ENCODE measurements around the gene SCGB1A1.

Gene SCGB1A1

DNA sequence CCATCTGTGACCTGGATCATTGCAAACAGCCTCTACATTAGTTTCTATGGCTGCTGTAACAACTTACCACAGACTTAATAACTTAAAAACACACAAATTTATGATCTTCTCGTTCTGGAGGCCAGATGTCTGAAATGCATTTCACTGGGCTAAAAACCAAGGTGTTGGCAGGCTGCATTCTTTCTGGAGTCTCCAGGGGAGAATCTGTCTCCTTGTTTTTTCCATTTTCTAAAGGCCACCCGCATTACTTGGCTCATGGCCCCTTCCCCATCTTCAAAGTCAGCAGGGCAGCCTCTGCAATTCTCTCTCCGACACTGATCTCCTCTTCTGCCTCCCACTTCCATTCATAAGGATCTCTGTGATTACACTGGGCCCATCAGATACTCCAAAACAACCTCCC is 11.6 kb downstream of the SCGB1A1 start:
- no peaks in the 10 kb centered on the region for H4K20me1 ChIP-seq (ENCODE audit: low read depth, low read length)
- no peaks in the 10 kb centered on the region for H3K9me3 ChIP-seq (ENCODE audit: insufficient read depth, low read length)
- no peak overlapping the region for H3K4me3 ChIP-seq (ENCODE audit: insufficient read depth, low read length, poor library complexity, severe bottlenecking)
- H2AFZ ChIP-seq (ENCODE audit: low read depth, low read length, severe bottlenecking): no peak overlapping the region
- H3K4me2 ChIP-seq (ENCODE audit: low read depth, low read length, poor library complexity, severe bottlenecking): no peak overlapping the region
- no peaks in the 10 kb centered on the region for H3F3A ChIP-seq (ENCODE audit: insufficient read depth)
- no peaks in the 10 kb centered on the region for H3K27me3 ChIP-seq (ENCODE audit: low read length)
- H3K9ac ChIP-seq (ENCODE audit: low read length): no peak overlapping the region
- no peak for TF ChIP-seq EZH2phosphoT487 (conservative IDR thresholded peaks at IDR 0.05; ENCODE audit: low read length)
- TF ChIP-seq, protein P1, sequence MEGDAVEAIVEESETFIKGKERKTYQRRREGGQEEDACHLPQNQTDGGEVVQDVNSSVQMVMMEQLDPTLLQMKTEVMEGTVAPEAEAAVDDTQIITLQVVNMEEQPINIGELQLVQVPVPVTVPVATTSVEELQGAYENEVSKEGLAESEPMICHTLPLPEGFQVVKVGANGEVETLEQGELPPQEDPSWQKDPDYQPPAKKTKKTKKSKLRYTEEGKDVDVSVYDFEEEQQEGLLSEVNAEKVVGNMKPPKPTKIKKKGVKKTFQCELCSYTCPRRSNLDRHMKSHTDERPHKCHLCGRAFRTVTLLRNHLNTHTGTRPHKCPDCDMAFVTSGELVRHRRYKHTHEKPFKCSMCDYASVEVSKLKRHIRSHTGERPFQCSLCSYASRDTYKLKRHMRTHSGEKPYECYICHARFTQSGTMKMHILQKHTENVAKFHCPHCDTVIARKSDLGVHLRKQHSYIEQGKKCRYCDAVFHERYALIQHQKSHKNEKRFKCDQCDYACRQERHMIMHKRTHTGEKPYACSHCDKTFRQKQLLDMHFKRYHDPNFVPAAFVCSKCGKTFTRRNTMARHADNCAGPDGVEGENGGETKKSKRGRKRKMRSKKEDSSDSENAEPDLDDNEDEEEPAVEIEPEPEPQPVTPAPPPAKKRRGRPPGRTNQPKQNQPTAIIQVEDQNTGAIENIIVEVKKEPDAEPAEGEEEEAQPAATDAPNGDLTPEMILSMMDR (IDR thresholded peaks at IDR 0.05; ENCODE audit: insufficient read depth, low read length, poor library complexity, severe bottlenecking): no peak
- H3K9me2 ChIP-seq (replicated peaks; ENCODE audit: insufficient read depth, low read length): no peaks in the 10 kb centered on the region
- H3K27ac ChIP-seq (ENCODE audit: low read depth, low read length): no peak overlapping the region
- no peaks in the 10 kb centered on the region for H3K79me2 ChIP-seq (ENCODE audit: insufficient read depth, low read length)
- no peaks in the 10 kb centered on the region for H3K36me3 ChIP-seq (ENCODE audit: low read length)

DNA sequence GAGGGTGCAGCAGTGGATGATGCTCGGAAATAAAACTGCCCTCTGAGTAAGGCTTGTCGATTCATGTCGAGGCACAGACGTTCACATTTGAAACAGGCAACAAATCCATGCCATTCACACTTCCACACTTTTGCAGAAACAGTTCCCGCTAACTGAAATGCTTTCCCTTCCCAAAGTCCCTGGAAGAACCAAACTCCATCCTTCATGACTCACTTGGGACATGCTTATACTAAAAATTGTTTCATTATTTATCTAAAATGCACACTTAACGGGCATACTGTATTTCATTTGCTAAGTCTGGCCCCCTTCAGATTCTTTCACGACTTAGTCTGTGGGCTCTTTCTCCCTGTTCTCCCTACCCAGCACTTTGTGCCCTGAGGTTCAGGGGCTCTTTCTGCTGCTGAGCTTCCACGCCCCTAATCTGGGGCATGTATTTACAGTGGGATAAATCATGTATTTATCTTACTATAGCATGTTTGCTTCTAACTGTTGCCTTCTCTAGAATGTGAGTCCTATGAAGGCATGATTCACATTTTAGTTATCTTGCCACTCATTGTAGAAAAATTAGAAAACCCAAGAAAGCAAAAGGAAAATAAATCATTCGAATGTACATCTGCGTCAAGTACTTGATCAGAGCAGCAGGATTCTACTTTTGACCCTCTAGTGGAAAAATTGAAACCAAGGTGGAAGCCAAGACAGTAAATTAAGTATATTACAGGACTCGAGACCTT is 12.5 kb downstream of the SCGB1A1 start:
- H3F3A ChIP-seq (ENCODE audit: insufficient read depth): no peaks in the 10 kb centered on the region
- no peak overlapping the region for H3K4me3 ChIP-seq (ENCODE audit: insufficient read depth, low read length, poor library complexity, severe bottlenecking)
- no peak overlapping the region for H3K4me2 ChIP-seq (ENCODE audit: low read depth, low read length, poor library complexity, severe bottlenecking)
- no peak for TF ChIP-seq EZH2phosphoT487 (conservative IDR thresholded peaks at IDR 0.05; ENCODE audit: low read length)
- TF ChIP-seq, protein P1 (IDR thresholded peaks at IDR 0.05; ENCODE audit: insufficient read depth, low read length, poor library complexity, severe bottlenecking): no peak
- no peaks in the 10 kb centered on the region for H3K36me3 ChIP-seq (ENCODE audit: low read length)
- H3K79me2 ChIP-seq (ENCODE audit: insufficient read depth, low read length): no peaks in the 10 kb centered on the region
- no peak overlapping the region for H3K9ac ChIP-seq (ENCODE audit: low read length)
- no peaks in the 10 kb centered on the region for H3K9me2 ChIP-seq (replicated peaks; ENCODE audit: insufficient read depth, low read length)
- H3K9me3 ChIP-seq (ENCODE audit: insufficient read depth, low read length): no peaks in the 10 kb centered on the region
- H3K27ac ChIP-seq (ENCODE audit: low read depth, low read length): no peak overlapping the region
- H4K20me1 ChIP-seq (ENCODE audit: low read depth, low read length): no peaks in the 10 kb centered on the region
- H3K27me3 ChIP-seq (ENCODE audit: low read length): no peaks in the 10 kb centered on the region
- H2AFZ ChIP-seq (ENCODE audit: low read depth, low read length, severe bottlenecking): no peak overlapping the region

DNA sequence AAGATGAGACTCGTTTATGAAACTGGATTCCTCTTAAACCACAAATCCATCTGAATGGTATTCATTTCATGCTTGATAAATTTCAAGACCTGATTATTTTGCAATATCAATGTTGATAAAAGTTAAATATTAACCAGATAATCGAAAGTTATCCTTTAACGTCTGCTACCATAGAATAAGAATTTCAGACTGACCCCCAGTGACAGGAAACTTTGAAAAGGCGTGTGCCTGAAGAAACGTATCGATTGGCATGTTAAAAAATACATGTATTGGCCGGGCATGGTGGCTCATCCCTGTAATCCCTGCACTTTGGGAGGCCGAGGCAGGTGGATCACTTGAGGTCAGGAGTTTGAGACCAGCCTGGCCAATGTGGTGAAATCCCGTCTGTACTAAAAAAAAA is 13.9 kb downstream of the SCGB1A1 start:
- no peaks in the 10 kb centered on the region for H3K79me2 ChIP-seq (ENCODE audit: insufficient read depth, low read length)
- H4K20me1 ChIP-seq (ENCODE audit: low read depth, low read length): no peaks in the 10 kb centered on the region
- H3K4me2 ChIP-seq (ENCODE audit: low read depth, low read length, poor library complexity, severe bottlenecking): no peak overlapping the region
- H3K36me3 ChIP-seq (ENCODE audit: low read length): no peaks in the 10 kb centered on the region
- no peak overlapping the region for H2AFZ ChIP-seq (ENCODE audit: low read depth, low read length, severe bottlenecking)
- TF ChIP-seq, protein P1 (IDR thresholded peaks at IDR 0.05; ENCODE audit: insufficient read depth, low read length, poor library complexity, severe bottlenecking): no peak
- TF ChIP-seq EZH2phosphoT487 (conservative IDR thresholded peaks at IDR 0.05; ENCODE audit: low read length): no peak
- H3K9me3 ChIP-seq (ENCODE audit: insufficient read depth, low read length): no peaks in the 10 kb centered on the region
- H3F3A ChIP-seq (ENCODE audit: insufficient read depth): no peaks in the 10 kb centered on the region
- H3K4me3 ChIP-seq (ENCODE audit: insufficient read depth, low read length, poor library complexity, severe bottlenecking): no peak overlapping the region
- no peak overlapping the region for H3K27ac ChIP-seq (ENCODE audit: low read depth, low read length)
- no peaks in the 10 kb centered on the region for H3K27me3 ChIP-seq (ENCODE audit: low read length)
- no peaks in the 10 kb centered on the region for H3K9me2 ChIP-seq (replicated peaks; ENCODE audit: insufficient read depth, low read length)
- no peak overlapping the region for H3K9ac ChIP-seq (ENCODE audit: low read length)
